Gastroesophageal sphincter (tissue), 3 donors: ENCODE data around the gene ADH1C.

Source experiments
- CTCF ChIP-seq, 4 experiments: fragments of 200-600 bp in 2 of 4; fragments of 450-650 bp in 2 of 4; sonication (generic) in 1 of 4; IDR thresholded peaks; one replicate each; pipeline ENCODE4 v1.5.1; 2017 to 2019; ENCODE audit warnings: antibody characterized with exemption in 4 of 4, mild to moderate bottlenecking in 2 of 4, moderate library complexity in 2 of 4
- EP300 ChIP-seq: sonication (generic); formaldehyde crosslinking; IDR thresholded peaks from one replicate; pipeline ENCODE4 v1.6.1; 2017; ENCODE audit warnings: antibody characterized with exemption, mild to moderate bottlenecking
- POLR2A ChIP-seq, 2 donors: fragments of 450-650 bp; IDR thresholded peaks; one replicate each; pipeline ENCODE4 v1.6.1; 2017; ENCODE audit warnings: antibody characterized with exemption in 2 of 2, mild to moderate bottlenecking in 2 of 2, moderate library complexity in 1 of 2
- POLR2AphosphoS5 ChIP-seq: sonication (generic); formaldehyde crosslinking; IDR thresholded peaks from one replicate; pipeline ENCODE4 v1.6.1; 2017; ENCODE audit warnings: antibody characterized with exemption

GRCh38 chr4:99323756-99324155 is 28.8 kb downstream of the ADH1C start:
- TF ChIP-seq CTCF (IDR thresholded peaks at IDR 0.05) (no peak), POLR2A (IDR thresholded peaks at IDR 0.05) (no peak), POLR2AphosphoS5 (peak; percentile 90), EP300 (no peak)
